ENCODE measurements around the gene TEX13B. TPM values are rescaled to one million over a fixed set of nuclear protein-coding genes. Genes with fewer than 3 reads are reported as not detected.

The TEX13B gene
- total RNA-seq, 6 experiments from 2014 or later = not detected

GRCh38 chrX:107935664-107936433 is 46.3 kb downstream of the TEX13B start:
- no peak for TF ChIP-seq POLR2A (IDR thresholded peaks at IDR 0.05)
- H3K4me3 ChIP-seq = no peak overlapping the region
- ATAC-seq = peak in 1 of 4 donors; percentile 31
- no peak for DNase-seq
- H3K36me3 ChIP-seq = no peaks in the 10 kb centered on the region
- no peaks in the 10 kb centered on the region for H3K4me1 ChIP-seq
- WGBS (ENCODE audit: insufficient coverage, low coverage, low lambda C conversion rate, missing lambda C conversion rate) = 52% methylated on average over 28 of the region's 48 CpGs
- H3K9me3 ChIP-seq = no peaks in the 10 kb centered on the region
- H3K27ac ChIP-seq = no peak overlapping the region
- no peaks in the 10 kb centered on the region for H3K27me3 ChIP-seq
- intact Hi-C loops (cut with DNase I) = no loop called here

GRCh38 chrX:107935200-107935599 is 47.0 kb downstream of the TEX13B start:
- Histone ChIP-seq H3K4me1 (no peaks in the 10 kb centered on the region), H3K9me3 (no peaks in the 10 kb centered on the region), H3K27me3 (no peaks in the 10 kb centered on the region), H3K4me3 (no peak overlapping the region), H3K27ac (no peak overlapping the region), H3K36me3 (no peaks in the 10 kb centered on the region)
- TF ChIP-seq POLR2A (IDR thresholded peaks at IDR 0.05) (no peak), CTCF (IDR thresholded peaks at IDR 0.05) (no peak)
- intact Hi-C loops (cut with DNase I) = no loop called here
- WGBS (ENCODE audit: insufficient coverage, low coverage, low lambda C conversion rate, missing lambda C conversion rate) = 36% methylated on average over 5 of the region's 7 CpGs
- ATAC-seq = no peak
- no peak for DNase-seq

- intact Hi-C loops (cut with DNase I) = no loop called here
- WGBS (ENCODE audit: insufficient coverage, low coverage, low lambda C conversion rate, missing lambda C conversion rate) = 90% methylated on average over 1 of the region's 1 CpG
Measured at GRCh38 chrX:107934262-107934661, 47.9 kb downstream of the TEX13B start.

More at GRCh38 chrX:107934262-107934661, 47.9 kb downstream of the TEX13B start:
- Histone ChIP-seq H3K9me3 (no peaks in the 10 kb centered on the region), H3K4me3 (no peak overlapping the region), H3K4me1 (no peaks in the 10 kb centered on the region), H3K36me3 (no peaks in the 10 kb centered on the region), H3K27ac (no peak overlapping the region), H3K27me3 (no peaks in the 10 kb centered on the region)
- DNase-seq (no peak), ATAC-seq (no peak)
- TF ChIP-seq POLR2A (IDR thresholded peaks at IDR 0.05) (no peak), CTCF (IDR thresholded peaks at IDR 0.05) (no peak)

Other genes starting within 250 kb of the TEX13B start
- gene TSC22D3, start 206.6 kb downstream of the TEX13B start, total RNA-seq = 100 to 1,000 TPM in 2 of 6 experiments, 10 to 100 TPM in 3, 1 to 10 TPM in 1; 7.4 to 118 (median 60.3) TPM
- gene NCBP2L, start 204.6 kb downstream of the TEX13B start, total RNA-seq = not detected
- 10 to 100 TPM in 4 of 6 experiments, 1 to 10 TPM in 2; 6.3 to 13.8 (median 11.8) TPM for gene MID2, start 156.5 kb downstream of the TEX13B start, total RNA-seq
- not detected for gene VSIG1, start 62.7 kb upstream of the TEX13B start, total RNA-seq
- 10 to 100 TPM; 10.1 to 23.1 (median 17.1) TPM for gene PSMD10, start 109.2 kb upstream of the TEX13B start, total RNA-seq
- gene ATG4A, start 109.4 kb upstream of the TEX13B start, total RNA-seq = 10 to 100 TPM; 11.7 to 16.4 (median 12.1) TPM

All from right lobe of liver (tissue), 6 donors.